H1 (cell line): ENCODE results near the gene ADGRL2. TPM values are rescaled to one million over a fixed set of nuclear protein-coding genes. Genes with fewer than 3 reads are reported as not detected.

Source experiments
- FOSL1 ChIP-seq: IDR thresholded peaks from 2 replicates; pipeline ENCODE4 v1.6.1; 2011; ENCODE audit warnings: mild to moderate bottlenecking, low read depth, low read length, moderate library complexity; ENCODE audit not compliant: insufficient read depth
- HDAC2 ChIP-seq, 2 experiments: fragments of 300-600 bp in 1 of 2; sonication (generic) in 1 of 2; IDR thresholded peaks; 2 replicates each; pipeline ENCODE4 v1.6.1; 2011 to 2012; ENCODE audit warnings: low read depth in 2 of 2, low read length in 2 of 2, mild to moderate bottlenecking in 2 of 2, moderate library complexity in 2 of 2, borderline replicate concordance in 1 of 2, inconsistent platforms in 1 of 2
- ZNF274 ChIP-seq: IDR thresholded peaks from 2 replicates; pipeline ENCODE4 v1.7.0; 2012; ENCODE audit warnings: low read length, borderline replicate concordance; ENCODE audit errors: extremely low read depth
- polyA plus RNA-seq, 7 experiments: library from polyadenylated mRNA; depleted of rRNA in 3 of 7; stranded (reverse) in 5 of 7; unstranded in 2 of 7; fragments of >200 nt in 5 of 7; fragments of 200-250 nt in 2 of 7; gene quantifications; 1 replicate in 5 of 7; 2 replicates in 1 of 7; 4 replicates in 1 of 7; pipeline versions ENCODE4 v1.2.1 to v1.2.3, GENCODE V29; 2011 to 2013; ENCODE audit warnings: missing spikeins in 2 of 7, mixed read lengths in 2 of 7
- total RNA-seq: library from RNA; stranded (reverse); fragmentation: NEBNext Ultra II Directional; extraction: Animal tissue kit (Norgen Biotek cat#: 25700); gene quantifications from 2 replicates; pipeline ENCODE4 v1.2.1, GENCODE V29; 2021
- TF ChIP-seq, protein P1 (sequence below): IDR thresholded peaks from 2 replicates; pipeline ENCODE4 v1.6.1; 2012; ENCODE audit warnings: low read length, inconsistent platforms

ADGRL2 gene
- total and polyA plus RNA-seq, 2 of the 8 experiments (the other 6 are each of a cell fraction or from before 2014, with no cell fraction given), result 113 to 124 TPM

DNA sequence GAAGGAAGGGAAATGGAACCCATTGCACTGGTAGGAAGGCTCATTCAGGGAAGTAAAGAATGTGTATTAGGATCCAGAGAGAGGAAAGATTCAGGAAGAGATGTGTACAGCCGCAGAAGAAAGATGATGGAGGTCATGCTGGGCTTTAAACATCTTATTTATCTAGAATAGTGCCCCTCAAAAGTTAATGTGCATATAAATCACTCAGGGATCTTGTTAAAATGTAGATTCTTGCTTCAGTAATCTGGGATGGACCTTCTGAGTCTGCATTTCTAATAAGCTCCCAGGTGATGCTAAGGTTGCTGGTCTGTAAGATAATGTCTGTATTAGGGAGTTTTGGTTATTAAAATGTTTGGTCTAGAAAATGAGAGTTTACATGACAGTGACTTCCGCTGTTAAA, 46.3 kb downstream of the ADGRL2 start (continued):
- TF ChIP-seq, protein P1, sequence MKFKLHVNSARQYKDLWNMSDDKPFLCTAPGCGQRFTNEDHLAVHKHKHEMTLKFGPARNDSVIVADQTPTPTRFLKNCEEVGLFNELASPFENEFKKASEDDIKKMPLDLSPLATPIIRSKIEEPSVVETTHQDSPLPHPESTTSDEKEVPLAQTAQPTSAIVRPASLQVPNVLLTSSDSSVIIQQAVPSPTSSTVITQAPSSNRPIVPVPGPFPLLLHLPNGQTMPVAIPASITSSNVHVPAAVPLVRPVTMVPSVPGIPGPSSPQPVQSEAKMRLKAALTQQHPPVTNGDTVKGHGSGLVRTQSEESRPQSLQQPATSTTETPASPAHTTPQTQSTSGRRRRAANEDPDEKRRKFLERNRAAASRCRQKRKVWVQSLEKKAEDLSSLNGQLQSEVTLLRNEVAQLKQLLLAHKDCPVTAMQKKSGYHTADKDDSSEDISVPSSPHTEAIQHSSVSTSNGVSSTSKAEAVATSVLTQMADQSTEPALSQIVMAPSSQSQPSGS, result no peak
- TF ChIP-seq HDAC2 (IDR thresholded peaks at IDR 0.05; ENCODE audit: borderline replicate concordance in 1 of 2, low read depth in 2 of 2, low read length in 2 of 2), result no peak
- TF ChIP-seq FOSL1, result no peak
- TF ChIP-seq ZNF274, result no peak
